Activated T-cell treated with anti-CD3 and anti-CD28 coated beads for 1 hour (primary cell): Measurements from ENCODE around the gene C1QTNF6.
A peak's percentile ranks its signal among the peaks of the same experiment; 100 is the strongest.

Experiments used
- DNase-seq: peaks from one replicate; pipeline ENCODE4 v3.0.0-alpha.2; 2020; ENCODE audit warnings: low read depth

C1QTNF6 gene

GRCh38 chr22:37223965-37224551, 36.0 kb upstream of the C1QTNF6 start:
- DNase-seq = no peak

- no peak for DNase-seq
Observed at GRCh38 chr22:37222440-37222971, 34.5 kb upstream of the C1QTNF6 start.

GRCh38 chr22:37221424-37222333, 33.6 kb upstream of the C1QTNF6 start:
- DNase-seq = no peak

GRCh38 chr22:37220543-37220981, 32.5 kb upstream of the C1QTNF6 start:
- DNase-seq = no peak

GRCh38 chr22:37219533-37219932, 31.5 kb upstream of the C1QTNF6 start:
- DNase-seq = no peak

GRCh38 chr22:37218771-37219411, 30.8 kb upstream of the C1QTNF6 start:
- peak; percentile 64 for DNase-seq

- no peak for DNase-seq
Observed at GRCh38 chr22:37218399-37218770, 30.3 kb upstream of the C1QTNF6 start.

- no peak for DNase-seq
Observed at GRCh38 chr22:37215890-37216289, 27.8 kb upstream of the C1QTNF6 start.

- no peak for DNase-seq
Observed at GRCh38 chr22:37214731-37215030, 26.6 kb upstream of the C1QTNF6 start.

GRCh38 chr22:37213941-37214730, 26.1 kb upstream of the C1QTNF6 start:
- DNase-seq = no peak

- no peak for DNase-seq
Observed at GRCh38 chr22:37213218-37213855, 25.3 kb upstream of the C1QTNF6 start.

GRCh38 chr22:37212174-37212906, 24.3 kb upstream of the C1QTNF6 start, which contains the start of gene SSTR3:
TSS of gene SSTR3 (minus strand) at chr22:37212477. CDS start at chr22:37207803, 4,674 bp downstream.
- DNase-seq = no peak

- DNase-seq = no peak
Observed at GRCh38 chr22:37211866-37212173, 23.8 kb upstream of the C1QTNF6 start.

- no peak for DNase-seq
Observed at GRCh38 chr22:37211075-37211865, 23.2 kb upstream of the C1QTNF6 start.

GRCh38 chr22:37210041-37210803, 22.2 kb upstream of the C1QTNF6 start:
- DNase-seq = no peak

GRCh38 chr22:37209140-37209845, 21.2 kb upstream of the C1QTNF6 start:
- no peak for DNase-seq

GRCh38 chr22:37208401-37209139, 20.5 kb upstream of the C1QTNF6 start:
- DNase-seq = no peak

GRCh38 chr22:37207981-37208380, 19.9 kb upstream of the C1QTNF6 start:
- no peak for DNase-seq
